Anterior cingulate cortex (tissue), 58 donors: ENCODE data around the gene EIF5.
"Not testable (repeated sequence)": the region's sequence is repeated elsewhere in the genome, so short reads cannot be mapped to it uniquely, and the experiment has no call there.

Experiments
- DNase-seq, 58 donors: peaks; one replicate each; lab custom pipeline; 2025; lab: John Stamatoyannopoulos, UW

EIF5 gene

DNA sequence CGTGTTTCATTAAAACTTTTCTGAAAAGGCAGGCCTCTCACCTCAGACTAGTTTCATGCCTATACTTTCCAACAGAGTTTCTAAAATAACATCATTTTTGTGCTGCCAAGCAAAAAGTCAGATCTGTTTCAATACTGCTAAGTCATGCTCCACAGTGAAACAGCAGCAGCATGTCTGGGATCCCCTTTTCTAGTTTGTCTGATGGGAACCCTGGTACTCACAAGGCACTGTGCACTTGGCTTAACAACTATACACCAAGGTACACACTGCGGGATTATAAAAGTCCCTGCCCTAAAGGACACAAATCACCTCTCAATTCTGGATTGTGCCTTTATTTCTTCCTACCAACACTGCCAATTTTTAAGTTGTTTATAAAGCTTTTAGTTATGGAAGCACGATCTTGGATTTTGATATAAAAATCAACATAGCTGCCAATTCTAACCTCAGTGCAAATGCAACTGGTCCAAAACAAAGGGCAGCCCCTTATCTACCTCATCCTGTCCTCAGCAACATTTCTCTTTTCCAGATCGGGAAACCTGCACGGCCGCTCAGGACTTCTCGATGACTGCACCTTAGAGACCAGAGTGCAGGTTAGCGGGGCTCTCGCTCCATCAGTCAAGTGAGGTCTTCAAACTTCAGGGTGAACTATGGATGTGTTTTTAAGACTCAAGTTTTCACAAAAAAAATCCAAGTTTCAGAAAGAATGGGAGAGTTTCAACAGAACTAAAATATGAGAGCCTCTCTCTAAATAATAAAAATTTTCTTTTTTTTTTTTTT is 1.7 kb upstream of the EIF5 start:
- DNase-seq: no peak

DNA sequence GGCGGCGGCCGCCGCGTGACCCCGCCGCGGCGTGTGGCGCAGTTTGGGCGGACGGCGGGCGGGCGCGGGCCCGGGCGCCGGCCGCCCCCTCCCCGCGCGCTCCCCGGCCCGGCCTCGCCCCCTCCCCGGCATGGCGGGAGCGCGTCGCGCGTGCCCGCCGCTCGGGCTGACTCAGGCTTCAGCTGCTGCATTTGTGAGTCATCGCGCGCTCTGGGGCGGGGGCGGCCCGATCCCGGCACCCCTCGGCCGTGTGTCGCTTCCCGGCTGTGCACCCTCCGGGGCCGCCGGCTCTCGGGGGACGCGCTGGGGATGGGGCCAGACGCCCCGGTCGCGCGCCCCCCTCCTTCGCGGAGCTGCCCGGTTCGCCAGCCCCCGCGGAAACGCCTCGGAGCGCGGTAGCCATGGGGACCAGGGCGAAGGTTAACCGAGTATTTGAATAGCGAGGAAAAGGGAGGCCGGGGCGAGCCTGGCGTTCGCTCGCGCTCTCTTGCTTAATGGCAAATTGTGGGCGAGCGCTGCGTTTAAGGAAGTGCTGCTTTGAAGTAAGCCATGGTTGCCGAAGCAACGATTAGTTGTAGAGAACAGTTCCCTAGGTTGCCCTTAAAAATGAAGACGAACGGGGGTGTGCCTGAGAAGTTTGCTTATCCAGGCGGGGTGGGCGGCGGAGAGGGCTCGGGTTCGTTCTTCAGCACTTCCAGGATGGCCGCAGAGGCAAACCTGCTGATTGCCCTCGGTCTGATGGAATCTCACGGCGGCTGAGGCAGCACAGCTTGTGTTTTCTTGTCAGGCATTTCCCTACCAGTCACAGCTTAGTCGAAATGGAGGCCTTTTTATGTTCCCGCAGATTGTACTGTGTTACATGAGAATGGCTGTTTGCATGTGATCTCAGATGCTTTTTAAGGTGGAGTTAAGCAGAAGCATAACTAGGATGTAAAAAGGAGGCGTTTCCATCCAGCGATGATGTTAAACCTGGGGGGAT is 896 bp downstream of the EIF5 start:
- peak in 53 of 58 donors; percentile 34 to 88 (median 66) for DNase-seq

DNA sequence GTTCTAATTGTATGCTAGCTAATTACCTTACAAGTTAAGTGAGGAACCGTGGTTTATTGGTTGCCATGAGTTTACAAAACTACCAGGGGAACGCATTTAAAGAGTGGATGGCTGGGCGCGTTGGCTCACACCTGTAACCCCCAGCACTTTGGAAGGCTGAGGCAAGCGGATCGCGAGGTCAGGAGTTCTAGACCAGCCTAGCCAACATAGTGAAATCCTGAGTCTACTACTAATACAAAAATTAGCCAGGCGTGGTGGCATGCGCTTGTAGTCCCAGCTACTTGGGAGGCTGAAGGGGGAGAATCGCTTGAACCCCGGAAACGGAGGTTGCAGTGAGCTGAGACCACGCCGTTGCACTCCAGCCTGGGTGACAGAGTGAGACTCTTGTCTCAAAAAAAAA is 2.2 kb downstream of the EIF5 start:
- no peak for DNase-seq

DNA sequence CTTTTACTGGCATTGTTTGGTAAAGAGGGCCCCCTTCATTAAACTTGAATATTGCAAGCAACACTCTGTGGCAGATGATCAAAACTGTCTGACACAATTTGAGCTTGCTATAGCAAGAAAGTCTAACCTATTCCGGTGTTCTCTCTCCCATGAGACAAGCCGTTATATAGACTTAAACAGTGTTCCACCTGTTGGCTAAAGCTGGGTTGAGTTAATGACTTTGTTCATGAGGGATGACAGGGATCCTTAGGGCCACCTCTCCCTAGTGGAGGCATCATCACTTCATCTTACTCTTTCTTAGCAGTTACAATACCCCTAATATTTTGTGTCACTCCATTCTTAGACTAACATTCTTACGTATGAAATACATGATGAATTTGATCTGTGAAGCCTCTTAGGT is 3.8 kb downstream of the EIF5 start:
- no peak for DNase-seq

DNA sequence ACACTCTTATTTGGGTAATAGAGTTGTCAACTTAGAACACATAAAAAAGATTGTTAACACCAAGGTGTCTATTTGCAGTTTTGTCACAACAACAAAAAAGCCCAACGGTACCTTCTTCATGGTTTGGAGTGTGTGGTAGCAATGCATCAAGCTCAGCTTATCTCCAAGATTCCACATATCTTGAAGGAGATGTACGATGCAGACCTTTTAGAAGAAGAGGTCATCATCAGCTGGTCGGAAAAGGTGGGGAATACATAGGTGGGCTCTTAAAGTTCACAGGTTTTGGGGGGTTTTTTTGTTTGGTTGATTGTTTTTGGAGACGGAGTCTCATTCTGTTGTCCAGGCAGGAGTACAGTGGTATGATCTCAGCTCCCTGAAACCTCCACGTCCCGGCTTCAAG is 5.5 kb downstream of the EIF5 start:
- DNase-seq: no peak

DNA sequence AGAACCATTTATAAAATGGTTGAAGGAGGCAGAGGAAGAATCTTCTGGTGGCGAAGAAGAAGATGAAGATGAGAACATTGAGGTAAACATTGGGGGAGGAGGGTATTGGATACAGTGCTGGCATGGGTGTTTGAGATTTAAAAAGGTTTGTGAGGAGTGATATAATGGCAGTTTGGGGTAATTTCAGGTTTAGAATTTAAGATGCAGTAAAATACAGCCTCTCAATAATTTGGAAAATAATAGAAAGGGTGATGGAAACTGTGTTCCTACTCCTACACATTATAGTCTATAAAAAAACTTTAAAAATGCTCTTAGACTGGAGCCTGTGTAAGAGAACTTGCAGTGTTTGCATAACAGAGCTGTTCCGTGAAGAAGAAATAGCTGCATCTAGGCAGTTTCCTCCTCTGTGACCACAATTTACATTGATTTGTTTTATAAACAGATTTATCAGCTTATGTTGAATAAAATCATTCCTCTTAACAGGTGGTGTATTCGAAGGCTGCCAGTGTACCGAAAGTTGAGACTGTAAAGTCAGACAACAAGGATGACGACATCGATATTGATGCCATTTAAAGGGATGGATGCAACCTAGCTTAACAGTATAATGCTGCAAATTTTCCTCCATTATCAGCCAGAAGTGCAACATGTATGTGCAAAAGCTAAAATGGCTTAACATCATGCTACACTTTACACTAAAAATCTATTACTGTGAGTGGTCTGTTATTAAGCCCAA is 6.6 kb downstream of the EIF5 start:
- DNase-seq: no peak

DNA sequence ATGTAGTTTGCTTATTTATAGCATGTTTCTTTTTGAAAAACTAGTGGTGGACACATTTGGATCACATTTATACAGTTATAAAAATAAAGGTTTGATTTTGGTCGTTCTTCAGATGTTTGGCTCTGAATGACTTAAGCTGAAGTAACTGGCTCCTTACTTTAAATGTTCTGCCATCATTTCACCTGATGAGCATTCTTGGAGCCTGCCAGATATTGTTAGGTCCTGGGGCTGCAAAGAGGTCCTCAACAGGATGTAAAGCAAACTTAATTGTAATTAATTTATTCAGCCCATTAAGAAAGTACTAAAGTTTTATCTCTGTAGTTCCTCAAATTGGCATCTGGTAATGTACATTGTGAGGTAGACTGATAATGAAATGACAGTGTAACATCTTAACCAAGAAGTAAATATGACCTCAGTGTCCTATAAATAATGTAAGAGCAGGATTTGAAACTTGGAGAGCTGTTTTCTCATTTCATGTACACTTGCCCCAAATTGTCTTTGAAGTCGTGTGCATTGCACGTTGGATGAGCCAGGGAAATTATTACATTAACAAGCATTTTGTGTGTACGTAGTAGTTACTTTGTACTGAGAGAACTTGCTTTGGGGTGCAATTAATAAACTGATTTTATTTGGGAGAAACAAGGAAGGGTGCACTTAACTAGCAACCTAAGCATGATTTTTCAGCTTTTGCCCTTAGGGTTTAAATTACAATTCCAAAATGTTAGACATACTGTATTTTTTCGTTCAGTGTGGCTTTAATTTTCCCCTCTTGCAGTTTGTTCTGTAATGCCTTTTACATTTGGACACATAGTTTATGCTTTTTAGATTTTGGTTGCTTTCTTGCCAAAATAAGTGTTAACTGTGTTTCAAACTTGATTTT is 7.5 kb downstream of the EIF5 start:
- no peak for DNase-seq

DNA sequence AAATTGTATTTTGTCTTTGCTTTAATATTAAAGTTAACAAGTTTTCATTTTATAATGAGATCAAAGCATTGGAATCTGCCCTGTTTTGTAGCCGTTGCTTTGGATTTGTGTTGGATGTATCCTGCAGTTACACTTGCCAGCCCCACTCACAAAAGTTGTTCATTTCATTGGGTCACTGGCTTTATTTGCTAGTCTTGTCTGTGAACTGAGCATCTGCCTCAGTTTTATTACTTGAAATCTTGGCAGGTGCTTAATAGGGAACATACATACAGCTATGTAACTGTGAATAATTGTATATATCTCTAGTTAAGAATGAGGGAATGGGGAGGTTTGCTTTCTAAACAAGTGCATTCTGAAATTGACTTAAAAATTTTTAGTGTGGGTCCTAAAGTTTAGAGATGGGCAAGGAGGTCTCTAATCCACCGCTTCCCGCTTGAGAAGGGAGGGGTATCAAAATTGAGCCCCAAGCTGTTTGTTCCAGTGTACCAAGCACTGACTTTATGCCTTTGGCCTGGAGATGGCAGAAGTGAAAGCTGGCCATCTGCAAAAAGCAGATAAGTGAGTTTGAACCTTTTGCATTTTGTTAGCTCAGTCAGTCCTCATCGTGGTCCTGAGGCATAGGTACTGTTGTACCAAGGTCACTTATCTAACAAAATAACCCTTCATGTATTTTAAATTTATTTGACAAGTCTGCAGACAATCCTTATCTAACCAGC is 9.3 kb downstream of the EIF5 start:
- no peak for DNase-seq

DNA sequence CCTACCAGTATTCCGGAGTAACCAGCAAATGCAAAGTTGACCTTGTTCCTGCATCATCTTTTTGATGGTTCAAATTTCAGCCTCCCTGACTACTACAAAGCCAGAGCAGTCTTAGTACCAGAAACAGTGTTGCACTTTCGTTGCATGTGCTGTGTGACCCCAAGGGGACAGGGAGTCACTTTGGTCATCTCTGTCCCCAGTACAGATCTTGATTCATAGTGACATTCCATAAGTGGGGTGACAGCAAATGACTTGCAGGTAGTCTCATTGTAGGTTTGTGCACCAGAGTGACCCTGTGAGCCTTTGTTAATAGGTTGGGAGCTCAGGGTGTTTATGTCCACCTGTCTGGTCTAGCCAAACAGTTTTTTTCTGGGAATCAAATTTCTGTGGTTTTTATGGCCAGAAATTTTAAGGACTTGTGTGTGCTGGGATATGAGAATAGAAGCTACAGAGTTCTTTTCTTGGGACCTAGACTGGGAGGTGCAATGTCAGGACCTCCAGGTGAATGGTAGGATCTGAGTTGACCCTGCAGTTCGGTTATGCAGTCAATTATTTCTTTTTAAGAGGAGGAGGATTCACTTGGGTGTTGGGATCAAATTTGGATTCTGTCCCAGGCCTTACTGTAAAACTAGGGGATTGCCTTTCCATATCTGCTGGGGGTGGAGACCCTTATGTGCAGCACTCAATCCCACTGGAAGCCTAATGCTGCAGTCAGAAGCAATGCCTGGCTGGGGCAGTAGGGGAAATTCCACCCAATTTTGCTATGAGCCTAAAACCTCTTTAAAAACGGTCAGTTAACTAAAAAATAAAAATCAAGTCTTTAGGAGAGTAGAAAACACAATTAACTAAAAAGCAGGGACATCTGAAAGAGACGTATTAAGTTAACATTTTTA is 10.1 kb downstream of the EIF5 start:
- no peak for DNase-seq

DNA sequence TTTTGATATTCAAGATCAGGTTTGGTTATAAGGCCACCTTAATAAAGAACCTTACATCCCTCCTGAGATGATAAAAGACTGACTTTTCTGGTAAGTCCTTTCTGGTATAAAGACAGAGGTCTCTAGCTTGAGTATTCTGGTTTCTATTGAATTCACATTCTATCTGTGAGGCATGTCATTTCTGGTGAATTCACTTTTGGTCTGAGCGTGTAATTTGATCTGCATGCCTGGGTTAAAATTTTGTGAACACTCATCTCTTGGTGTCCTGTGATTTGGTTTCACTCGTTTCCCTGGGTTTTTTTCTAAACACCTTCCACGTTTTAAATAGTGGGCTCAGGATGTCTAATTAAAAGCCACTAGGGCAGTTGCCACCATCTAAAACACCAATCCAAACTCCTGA is 12.2 kb downstream of the EIF5 start:
- no peak for DNase-seq

DNA sequence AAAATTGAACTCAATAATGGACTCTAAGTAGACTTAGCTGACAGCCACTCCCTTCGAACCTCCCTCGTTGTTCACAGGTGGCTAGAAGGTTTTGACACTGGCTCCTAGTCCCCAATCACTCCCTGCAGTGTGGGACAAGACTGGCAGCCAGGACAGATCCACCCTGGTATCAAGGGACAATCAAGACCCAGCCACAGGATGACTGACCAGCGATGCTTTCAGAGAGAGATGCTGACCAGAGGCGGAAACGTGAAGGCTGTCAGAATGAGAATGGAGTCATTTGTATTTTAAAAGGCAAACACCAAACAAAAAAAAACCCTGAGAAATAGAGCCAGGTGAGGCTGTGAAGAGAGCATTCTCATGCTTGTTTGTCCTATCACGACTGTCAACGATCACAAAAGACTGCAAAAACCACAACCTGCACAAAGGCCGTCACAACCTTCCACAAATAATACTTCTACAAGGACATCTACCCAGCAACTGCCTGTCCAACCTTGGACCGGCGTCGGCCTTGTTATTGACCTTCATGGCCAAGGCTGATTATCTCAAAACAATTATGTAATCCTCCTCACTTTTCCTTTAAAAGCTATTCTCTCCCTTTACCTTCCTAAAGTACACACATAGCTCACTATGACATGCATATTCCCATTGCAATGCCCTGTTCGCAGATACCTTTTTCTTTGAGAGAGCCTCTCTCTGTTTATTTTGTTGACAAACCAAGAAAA is 13.2 kb downstream of the EIF5 start:
- no peak for DNase-seq

DNA sequence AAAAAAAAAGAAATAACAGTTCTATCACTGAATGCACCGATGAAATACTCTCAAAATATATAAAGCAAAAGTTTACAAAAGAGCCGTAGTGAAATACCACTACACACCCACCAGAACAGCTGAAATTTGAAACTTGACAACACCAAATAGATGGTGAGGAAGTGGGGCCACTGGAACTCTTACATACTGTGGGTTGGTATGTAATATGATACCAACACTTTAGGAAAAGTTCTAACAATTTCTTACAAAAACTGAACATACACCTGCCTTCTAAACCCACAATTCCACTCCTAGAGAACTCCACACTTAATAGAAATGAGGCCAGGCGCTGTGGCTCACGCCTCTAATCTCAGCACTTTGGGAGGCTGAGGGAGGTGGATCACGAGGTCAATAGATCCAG is 14.1 kb downstream of the EIF5 start:
- no peak for DNase-seq

DNA sequence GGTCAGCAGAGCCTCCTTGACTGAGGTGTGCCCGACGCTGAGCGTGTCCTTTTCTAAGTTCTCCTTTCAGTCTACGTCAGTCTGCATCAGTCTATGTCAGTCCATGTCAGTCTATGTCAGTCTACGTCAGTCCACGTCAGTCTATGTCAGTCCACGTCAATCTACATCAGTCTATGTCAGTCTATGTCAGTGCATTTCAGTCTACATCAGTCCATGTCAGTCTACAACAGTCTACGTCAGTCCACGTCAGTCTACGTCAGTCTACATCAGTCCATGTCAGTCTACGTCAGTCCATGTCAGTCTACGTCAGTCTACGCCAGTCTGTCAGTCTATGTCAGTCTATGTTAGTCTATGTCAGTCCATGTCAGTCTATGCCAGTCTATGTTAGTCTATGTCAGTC is 15.9 kb downstream of the EIF5 start:
- DNase-seq: no peak

DNA sequence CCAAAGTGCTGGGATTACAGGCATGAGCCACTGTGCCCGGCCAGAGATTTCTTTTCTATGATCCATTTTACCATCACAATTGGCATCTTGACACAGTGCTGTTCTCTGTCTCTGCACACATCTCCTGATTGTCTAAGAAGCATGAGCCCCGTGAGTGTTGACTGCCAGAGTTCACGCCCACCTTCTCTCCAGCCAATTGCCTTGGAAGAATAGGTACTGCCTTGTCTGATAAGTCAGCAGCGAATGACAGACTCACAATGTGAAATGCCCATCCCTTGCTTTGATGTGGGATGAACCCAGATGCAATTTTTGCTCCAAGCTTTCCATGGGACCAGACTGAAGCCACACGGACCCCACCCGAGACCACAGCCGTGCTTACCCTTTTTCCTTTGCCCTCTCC is 19.3 kb downstream of the EIF5 start:
- no peak for DNase-seq

DNA sequence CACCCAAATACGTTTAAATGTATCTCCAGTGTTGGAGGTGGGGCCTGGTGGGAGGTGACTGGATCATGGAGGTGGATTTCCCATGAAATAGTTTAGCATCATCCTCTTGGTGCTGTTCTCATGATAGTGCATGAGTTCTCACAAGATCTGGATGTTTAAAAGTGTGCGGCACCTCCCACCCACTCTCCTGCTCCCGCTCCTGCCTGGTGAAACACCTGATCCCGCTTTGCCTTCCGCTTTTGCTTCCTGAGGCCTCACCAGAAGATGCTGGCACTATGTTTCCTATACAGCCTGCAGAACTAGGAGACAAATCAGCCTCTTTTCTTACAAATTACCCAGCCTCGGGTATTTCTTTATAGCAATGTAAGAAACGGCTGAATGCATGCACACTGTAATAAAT is 20.1 kb downstream of the EIF5 start:
- DNase-seq: no peak

DNA sequence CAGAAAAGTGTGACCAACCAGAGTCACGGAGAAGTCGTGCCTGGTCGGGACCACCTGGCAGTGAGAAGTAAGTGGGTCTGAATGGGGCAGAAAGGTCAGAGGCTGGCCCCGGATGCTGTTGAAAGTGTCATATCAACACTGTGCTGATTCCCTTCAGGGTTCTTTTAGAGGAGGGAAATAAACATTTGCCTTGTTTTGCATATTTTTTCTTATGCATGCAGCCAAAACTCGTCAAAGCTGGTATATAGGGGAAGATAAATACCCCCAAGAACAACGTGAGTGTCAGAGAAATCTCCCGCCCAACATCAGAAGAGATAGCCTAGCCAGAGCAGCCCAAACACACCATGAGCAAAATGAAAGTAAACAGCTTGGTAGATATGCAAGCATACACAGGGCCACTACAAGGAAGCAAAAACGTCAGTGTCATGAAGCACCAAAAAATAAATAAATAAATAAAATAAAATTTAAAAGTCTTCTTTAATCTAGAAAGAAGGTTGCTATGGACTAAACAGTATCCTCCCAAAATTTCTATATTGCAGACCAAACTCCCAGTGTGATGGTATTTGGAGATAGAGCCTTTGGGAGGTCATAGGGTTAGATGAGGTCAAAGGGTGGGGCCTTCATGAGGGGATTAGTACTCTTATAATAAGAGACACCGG is 22.1 kb downstream of the EIF5 start:
- no peak for DNase-seq

DNA sequence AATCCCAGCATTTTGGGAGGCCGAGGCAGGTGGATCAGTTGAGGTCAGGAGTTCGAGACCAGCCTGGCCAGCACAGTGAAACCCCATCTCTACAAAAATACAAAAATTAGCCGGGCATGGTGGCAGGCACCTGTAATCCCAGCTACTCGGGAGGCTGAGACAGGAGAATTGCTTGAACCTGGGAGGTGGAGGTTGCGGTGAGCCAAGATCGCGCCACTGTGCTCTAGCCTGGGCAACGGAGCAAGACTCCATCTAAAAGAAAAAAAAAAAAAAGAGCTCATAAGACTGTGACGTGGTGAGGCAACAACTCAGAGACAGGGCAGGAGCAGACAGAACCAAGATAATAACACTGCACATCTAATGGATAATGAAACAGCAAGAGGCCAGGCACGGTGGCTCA is 23.5 kb downstream of the EIF5 start:
- DNase-seq: not testable (repeated sequence)
